ENCODE results near the gene TYK2. TPM values are rescaled to one million over a fixed set of nuclear protein-coding genes. Genes with fewer than 3 reads are reported as not detected.

The TYK2 gene
- total and polyA plus RNA-seq, 2 of the 13 experiments (the other 11 are each of a cell fraction or from before 2014, with no cell fraction given) = 38.8 to 60.1 TPM

- TF ChIP-seq ZBTB44 (CRISPR knock-in tag; IDR thresholded peaks at IDR 0.05) = 0 out of 2 replicates have a peak, but pooled peaks have one; percentile 9
- TF ChIP-seq GABPB1 (CRISPR knock-in tag; IDR thresholded peaks at IDR 0.05) = peak; percentile 85
- TF ChIP-seq CREB3 (CRISPR knock-in tag; IDR thresholded peaks at IDR 0.05) = no peak
- TF ChIP-seq ZHX2 (IDR thresholded peaks at IDR 0.05; ENCODE audit: low read depth) = 0 out of 2 replicates have a peak, but pooled peaks have one; percentile 36
- 0 out of 2 replicates have a peak, but pooled peaks have one; percentile 48 for TF ChIP-seq ZHX2 (CRISPR knock-in tag; IDR thresholded peaks at IDR 0.05; ENCODE audit: borderline replicate concordance)
- no peak for TF ChIP-seq SP1 (IDR thresholded peaks at IDR 0.05)
- peak; percentile 89 for TF ChIP-seq SP1 (CRISPR knock-in tag; IDR thresholded peaks at IDR 0.05)
- peak; percentile 92; the same call in 1 of the 2 replicates for TF ChIP-seq ZNF343 (CRISPR knock-in tag; IDR thresholded peaks at IDR 0.05)
- TF ChIP-seq ZNF547 (CRISPR knock-in tag; IDR thresholded peaks at IDR 0.05) = no peak
- peak; percentile 54; the same call in 1 of the 2 replicates for TF ChIP-seq ZNF275 (CRISPR knock-in tag; IDR thresholded peaks at IDR 0.05; ENCODE audit: borderline replicate concordance)
- TF ChIP-seq POLR2AphosphoS5 (IDR thresholded peaks at IDR 0.05; ENCODE audit: low read depth, low read length) = peak; percentile 74
- peak in 1 of 2 experiments; percentile 28; a peak in 1 of 4 replicates for TF ChIP-seq ATF4 (CRISPR knock-in tag; IDR thresholded peaks at IDR 0.05)
- TF ChIP-seq REL (CRISPR knock-in tag; conservative IDR thresholded peaks at IDR 0.05) = no peak
- no peak for TF ChIP-seq ZNF790 (CRISPR knock-in tag; IDR thresholded peaks at IDR 0.05; ENCODE audit: borderline replicate concordance)
- TF ChIP-seq EED (CRISPR knock-in tag; IDR thresholded peaks at IDR 0.05) = 0 out of 2 replicates have a peak, but pooled peaks have one; percentile 9
- no peak for TF ChIP-seq PBX3 (CRISPR knock-in tag; IDR thresholded peaks at IDR 0.05; ENCODE audit: borderline replicate concordance)
Measured at GRCh38 chr19:10332965-10333757, 47.2 kb downstream of the TYK2 start, which contains the start of gene RAVER1 (continued).
